ENCODE data around the gene IL10RA. TPM values are rescaled to one million over a fixed set of nuclear protein-coding genes. Genes with fewer than 3 reads are reported as not detected.
"Not testable (repeated sequence)": the region's sequence is repeated elsewhere in the genome, so short reads cannot be mapped to it uniquely, and the experiment has no call there.

IL10RA gene
- 0.04 TPM for polyA plus RNA-seq (2013, experiment 1 of 2; ENCODE audit: insufficient read length)
- polyA plus RNA-seq (2013, experiment 2 of 2; ENCODE audit: insufficient read length) = 0.09 TPM

DNA sequence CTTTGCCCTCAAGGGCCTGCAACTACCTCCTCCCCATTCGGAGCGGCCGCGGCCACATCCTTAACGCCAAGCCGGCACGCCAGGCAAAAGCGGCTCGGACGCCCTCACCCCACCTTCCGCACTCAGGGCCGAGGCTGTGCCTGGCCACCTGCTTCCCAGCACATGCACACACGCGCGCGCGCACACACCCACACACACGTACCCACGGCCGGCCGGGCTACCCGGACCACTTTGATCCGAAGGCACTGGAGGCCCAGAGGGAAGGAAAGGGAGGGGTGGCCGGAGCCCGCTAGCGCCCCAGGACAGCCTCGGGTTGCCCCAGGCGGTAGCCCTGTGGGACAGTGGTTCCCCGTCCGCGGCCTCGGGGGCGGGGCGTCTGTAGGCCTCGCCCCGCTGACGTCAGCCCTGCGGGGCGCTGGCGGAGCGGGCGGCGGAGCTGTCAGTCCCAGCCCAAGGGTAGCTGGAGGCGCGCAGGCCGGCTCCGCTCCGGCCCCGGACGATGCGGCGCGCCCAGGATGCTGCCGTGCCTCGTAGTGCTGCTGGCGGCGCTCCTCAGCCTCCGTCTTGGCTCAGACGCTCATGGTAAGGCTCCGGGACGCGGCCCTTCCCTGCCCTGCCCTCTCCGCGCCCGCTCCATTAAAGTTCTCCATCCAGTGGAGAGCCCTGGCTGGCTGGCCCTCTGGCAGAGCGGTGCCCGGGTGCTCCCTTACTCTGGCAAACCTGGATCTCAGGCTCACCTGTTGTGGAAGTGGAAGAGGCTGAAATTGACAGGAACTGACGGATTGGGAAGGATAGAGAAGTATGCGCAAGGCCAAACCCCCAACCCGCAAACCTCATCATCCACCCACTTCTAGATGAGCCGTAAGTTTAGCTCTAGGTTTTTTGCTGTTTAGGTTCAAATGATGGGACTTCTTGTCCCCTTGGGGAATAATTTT, at the start of gene IL10RA:
TSS of gene IL10RA (plus strand) at position 442 of the 935 bp plus-strand sequence. CDS start at position 516, 74 bp downstream.
- peak; percentile 37 for DNase-seq

- DNase-seq = no peak
Measured at GRCh38 chr11:117936973-117937372, 49.2 kb upstream of the IL10RA start.

DNA sequence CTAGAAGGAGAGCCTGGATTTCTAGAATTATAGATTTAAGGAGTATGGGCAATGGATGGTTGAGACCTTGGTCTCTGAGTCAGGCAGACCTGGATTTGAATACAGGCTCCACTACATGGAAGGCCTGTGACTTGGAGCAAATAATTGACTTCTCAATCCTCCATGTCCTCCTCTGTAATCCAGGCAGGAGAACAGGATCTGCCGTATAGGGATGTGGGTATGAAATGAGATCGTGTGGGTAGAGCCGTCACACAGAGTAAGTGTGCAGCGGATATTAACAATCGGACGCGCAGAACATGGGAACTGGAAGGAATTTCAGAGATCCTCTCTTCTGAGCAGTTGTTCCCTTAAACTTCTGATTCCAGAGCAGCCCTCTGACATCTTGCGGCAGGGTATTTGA, 45.5 kb upstream of the IL10RA start:
- DNase-seq = no peak

- no peak for DNase-seq
Measured at GRCh38 chr11:117941163-117941707, 45.0 kb upstream of the IL10RA start.

- no peak for DNase-seq
Measured at GRCh38 chr11:117941976-117942654, 44.1 kb upstream of the IL10RA start.

DNA sequence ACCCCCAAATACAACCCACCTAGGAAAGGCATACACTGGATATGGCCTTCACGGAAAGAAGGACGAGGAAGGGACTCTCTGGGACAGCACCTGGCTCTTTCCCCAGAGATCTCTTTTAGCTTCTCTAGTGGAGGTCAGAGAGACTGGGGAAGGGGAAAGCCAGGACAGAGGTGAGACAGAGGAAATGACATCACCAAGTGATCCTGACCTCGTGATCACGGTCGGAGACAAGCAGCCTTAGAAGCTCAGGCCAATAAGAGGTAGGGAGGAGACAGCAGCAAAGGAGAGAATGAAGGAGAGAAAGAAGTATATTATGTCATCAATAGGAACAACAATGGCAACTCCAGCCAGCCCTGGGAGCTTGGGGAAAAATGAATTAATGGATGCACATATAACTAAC, 41.6 kb upstream of the IL10RA start:
- no peak for DNase-seq

GRCh38 chr11:117945047-117945810, 41.0 kb upstream of the IL10RA start:
- no peak for DNase-seq

DNA sequence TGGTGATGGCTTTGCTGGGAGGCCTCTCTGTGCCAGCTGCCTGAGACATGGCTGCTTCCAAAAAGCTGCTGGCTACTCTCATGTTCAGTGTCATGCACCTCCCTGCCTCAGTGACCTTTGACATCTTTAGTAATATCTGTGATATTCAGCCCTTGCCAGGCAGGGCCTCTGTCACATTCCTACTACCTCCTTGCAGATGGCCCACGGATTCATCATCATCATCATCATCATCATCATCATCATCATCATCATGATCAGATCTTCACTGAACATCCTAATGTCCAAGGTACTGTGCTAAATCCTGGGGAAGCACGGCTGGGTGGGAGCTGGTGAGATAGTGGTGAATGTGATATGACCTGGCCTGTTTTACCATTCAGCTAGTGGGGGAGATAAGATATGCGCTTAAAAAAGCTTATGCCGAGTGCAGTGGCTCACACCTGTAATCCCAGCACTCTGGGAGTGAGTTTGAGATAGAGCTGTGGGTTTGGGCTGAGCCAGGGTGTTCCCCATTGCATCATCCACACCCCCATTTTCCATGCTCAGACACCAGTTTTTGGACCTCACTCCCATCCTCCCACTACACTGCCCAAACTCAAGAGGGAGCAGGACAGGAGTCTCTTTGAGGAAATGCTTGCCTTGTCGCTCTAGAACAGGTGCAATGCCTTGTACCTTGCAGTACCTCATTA, 39.9 kb upstream of the IL10RA start:
- DNase-seq = no peak

- DNase-seq = peak; percentile 92
Measured at GRCh38 chr11:117946842-117947526, 39.2 kb upstream of the IL10RA start.

GRCh38 chr11:117947751-117948150, 38.4 kb upstream of the IL10RA start:
- DNase-seq = not testable (repeated sequence)

GRCh38 chr11:117948466-117948865, 37.7 kb upstream of the IL10RA start:
- DNase-seq = not testable (repeated sequence)

GRCh38 chr11:117949062-117949461, 37.1 kb upstream of the IL10RA start:
- DNase-seq = no peak

- no peak for DNase-seq
Measured at GRCh38 chr11:117950301-117950700, 35.9 kb upstream of the IL10RA start.

- DNase-seq = no peak
Measured at GRCh38 chr11:117950993-117951961, 34.9 kb upstream of the IL10RA start.

DNA sequence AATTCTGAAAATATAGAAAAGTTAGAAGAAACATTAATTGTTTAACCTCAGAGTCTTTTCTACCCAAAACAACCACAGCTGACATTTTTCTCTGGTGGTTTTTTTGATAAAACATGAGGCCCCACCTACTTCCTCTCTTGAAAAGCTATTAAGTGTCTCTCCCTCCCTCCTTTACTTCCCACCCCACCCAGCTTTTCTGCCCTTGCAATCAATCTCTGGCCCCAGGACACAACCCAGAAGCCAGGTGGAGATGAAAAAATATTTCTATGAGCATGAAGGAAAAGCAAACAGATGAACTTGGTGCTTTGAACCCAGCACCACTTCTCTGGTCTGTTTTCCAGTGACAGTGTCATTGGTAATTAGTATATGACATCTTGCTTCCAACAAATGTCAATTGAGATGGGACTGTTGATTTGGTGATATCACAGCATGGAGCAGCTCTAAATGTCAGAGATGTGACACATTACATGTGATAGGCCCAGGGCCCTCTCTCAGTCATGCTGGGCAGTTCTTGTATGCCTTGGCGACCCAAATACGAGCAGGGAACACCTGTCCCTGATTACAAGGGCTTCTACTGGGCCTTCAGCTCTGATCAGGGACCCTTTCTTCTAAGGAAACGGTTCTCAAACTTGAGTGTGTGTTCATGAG, 33.0 kb upstream of the IL10RA start:
- no peak for DNase-seq

- DNase-seq = no peak
Measured at GRCh38 chr11:117958949-117959348, 27.2 kb upstream of the IL10RA start.

GRCh38 chr11:117959438-117960149, 26.6 kb upstream of the IL10RA start:
- no peak for DNase-seq

GRCh38 chr11:117960406-117960805, 25.8 kb upstream of the IL10RA start:
- no peak for DNase-seq

- DNase-seq = no peak
Measured at GRCh38 chr11:117961896-117962295, 24.3 kb upstream of the IL10RA start.

All from fibroblast of skin of abdomen (primary cell).